ENCODE data around the gene HS3ST2.
"Not testable (repeated sequence)": the region's sequence is repeated elsewhere in the genome, so short reads cannot be mapped to it uniquely, and the experiment has no call there.

The HS3ST2 gene

GRCh38 chr16:22813223-22813947 is 577 bp upstream of the HS3ST2 start:
- peak; percentile 63 for DNase-seq (ENCODE audit: low spot score)

GRCh38 chr16:22814711-22815105 is 746 bp downstream of the HS3ST2 start:
- no peak for DNase-seq (ENCODE audit: low spot score)

- DNase-seq (ENCODE audit: low spot score): no peak
Observed at GRCh38 chr16:22815863-22816262, 1.9 kb downstream of the HS3ST2 start.

- no peak for DNase-seq (ENCODE audit: low spot score)
Observed at GRCh38 chr16:22816475-22816874, 2.5 kb downstream of the HS3ST2 start.

- not testable (repeated sequence) for DNase-seq (ENCODE audit: low spot score)
Observed at GRCh38 chr16:22818736-22819135, 4.8 kb downstream of the HS3ST2 start.

- no peak for DNase-seq (ENCODE audit: low spot score)
Observed at GRCh38 chr16:22838681-22839080, 24.7 kb downstream of the HS3ST2 start.

GRCh38 chr16:22842031-22842430 is 28.1 kb downstream of the HS3ST2 start:
- not testable (repeated sequence) for DNase-seq (ENCODE audit: low spot score)

- no peak for DNase-seq (ENCODE audit: low spot score)
Observed at GRCh38 chr16:22843122-22843521, 29.2 kb downstream of the HS3ST2 start.

GRCh38 chr16:22843856-22844255 is 29.9 kb downstream of the HS3ST2 start:
- DNase-seq (ENCODE audit: low spot score): no peak

- no peak for DNase-seq (ENCODE audit: low spot score)
Observed at GRCh38 chr16:22844416-22844815, 30.5 kb downstream of the HS3ST2 start.

- no peak for DNase-seq (ENCODE audit: low spot score)
Observed at GRCh38 chr16:22847100-22847499, 33.1 kb downstream of the HS3ST2 start.

- no peak for DNase-seq (ENCODE audit: low spot score)
Observed at GRCh38 chr16:22847690-22848089, 33.7 kb downstream of the HS3ST2 start.

GRCh38 chr16:22848451-22848850 is 34.5 kb downstream of the HS3ST2 start:
- no peak for DNase-seq (ENCODE audit: low spot score)

- no peak for DNase-seq (ENCODE audit: low spot score)
Observed at GRCh38 chr16:22849517-22849916, 35.6 kb downstream of the HS3ST2 start.

- no peak for DNase-seq (ENCODE audit: low spot score)
Observed at GRCh38 chr16:22855231-22855630, 41.3 kb downstream of the HS3ST2 start.

- no peak for DNase-seq (ENCODE audit: low spot score)
Observed at GRCh38 chr16:22857296-22858025, 43.5 kb downstream of the HS3ST2 start.

- no peak for DNase-seq (ENCODE audit: low spot score)
Observed at GRCh38 chr16:22859925-22860324, 46.0 kb downstream of the HS3ST2 start.

GRCh38 chr16:22861580-22861979 is 47.6 kb downstream of the HS3ST2 start:
- DNase-seq (ENCODE audit: low spot score): no peak

GRCh38 chr16:22862046-22862445 is 48.1 kb downstream of the HS3ST2 start:
- DNase-seq (ENCODE audit: low spot score): no peak

- no peak for DNase-seq (ENCODE audit: low spot score)
Observed at GRCh38 chr16:22864375-22864774, 50.4 kb downstream of the HS3ST2 start.

GRCh38 chr16:22868593-22869224 is 54.7 kb downstream of the HS3ST2 start:
- DNase-seq (ENCODE audit: low spot score): no peak

GRCh38 chr16:22871861-22872260 is 57.9 kb downstream of the HS3ST2 start:
- DNase-seq (ENCODE audit: low spot score): no peak

- no peak for DNase-seq (ENCODE audit: low spot score)
Observed at GRCh38 chr16:22874394-22874793, 60.4 kb downstream of the HS3ST2 start.

Data from AG08395 (cell line).